Lung (tissue), 12 donors: ENCODE measurements around the gene KLHL7. TPM values are rescaled to one million over a fixed set of nuclear protein-coding genes. Genes with fewer than 3 reads are reported as not detected.
A peak's percentile ranks its signal among the peaks of the same experiment; 100 is the strongest.

ENCODE experiments used
- ATAC-seq: fragments of 200-7000 bp; cut with Tn5 transposase; one replicate; pipeline ENCODE4 v1.9.1; 2020; ENCODE audit warnings: moderate number of reproducible peaks; ENCODE audit not compliant: insufficient read depth, low FRiP score
- DNase-seq, 3 donors: peaks; one replicate each; pipeline ENCODE4 v3.0.0-alpha.2; 2013 to 2017
- H3K27ac ChIP-seq, 2 donors: one replicate each; pipeline ENCODE4 v1.5.1; 2013; ENCODE audit warnings: mild to moderate bottlenecking in 2 of 2, moderate library complexity in 2 of 2, control low read depth in 1 of 2, inconsistent platforms in 1 of 2, low read depth in 1 of 2, low read length in 1 of 2
- H3K27me3 ChIP-seq, 3 donors: one replicate each; pipeline ENCODE4 v1.5.1; 2013; ENCODE audit warnings: low read length in 2 of 3; ENCODE audit not compliant: control insufficient read depth in 3 of 3, insufficient read depth in 3 of 3
- H3K36me3 ChIP-seq, 4 donors: one replicate each; pipeline ENCODE4 v1.5.1; 2013; ENCODE audit warnings: low read length in 4 of 4, mild to moderate bottlenecking in 1 of 4, moderate library complexity in 1 of 4; ENCODE audit not compliant: control insufficient read depth in 4 of 4, insufficient read depth in 4 of 4
- H3K4me1 ChIP-seq, 5 donors: one replicate each; pipeline ENCODE4 v1.5.1; 2013; ENCODE audit warnings: low read length in 5 of 5, mild to moderate bottlenecking in 2 of 5, moderate library complexity in 1 of 5; ENCODE audit not compliant: control insufficient read depth in 5 of 5, insufficient read depth in 5 of 5
- H3K4me3 ChIP-seq: one replicate; pipeline ENCODE4 v1.5.1; 2013; ENCODE audit warnings: mild to moderate bottlenecking, control low read depth, moderate library complexity
- H3K9ac ChIP-seq, 2 donors: one replicate each; pipeline ENCODE4 v1.5.1; 2013; ENCODE audit warnings: low read length in 2 of 2, control low read depth in 1 of 2; ENCODE audit not compliant: insufficient read depth in 1 of 2
- H3K9me3 ChIP-seq, 4 donors: one replicate each; pipeline ENCODE4 v1.5.1; 2013; ENCODE audit warnings: low read length in 3 of 4, mild to moderate bottlenecking in 1 of 4, moderate library complexity in 1 of 4; ENCODE audit not compliant: control insufficient read depth in 4 of 4, insufficient read depth in 3 of 4
- CTCF ChIP-seq: IDR thresholded peaks from 2 replicates; pipeline ENCODE4 v1.5.1; 2012; ENCODE audit warnings: mild to moderate bottlenecking; ENCODE audit errors: control extremely low read depth, extremely low read depth
- WGBS, 2 donors: extraction: QIAGEN DNeasy Blood & Tissue Kit; methylation state at CpG; one replicate each; pipeline ENCODE4 v1.1.7; 2013; 5-methylcytosine and 5-hydroxymethylcytosine counted together
- polyA plus RNA-seq, 2 donors: library from polyadenylated mRNA; stranded (reverse); fragments of 200-250 nt; gene quantifications; one replicate each; pipeline ENCODE4 v1.2.1, GENCODE V29; 2013
- total RNA-seq, 2 donors: library from RNA; depleted of rRNA in 1 of 2; stranded (reverse); fragments of >200 nt in 1 of 2; gene quantifications; one replicate each; pipeline ENCODE4 v1.2.1, GENCODE V29; 2014 to 2021
- donor health status: control.
- donor health status: control.
- donor health status: Bipolar disorder and iron deficiency.
- donor health status: healthy.
- donor health status: DM: yes; HTN: yes; CAD: no.

KLHL7 gene
- total and polyA plus RNA-seq, 4 donors = 11.5 to 38.1 (median 17.6) TPM

DNA sequence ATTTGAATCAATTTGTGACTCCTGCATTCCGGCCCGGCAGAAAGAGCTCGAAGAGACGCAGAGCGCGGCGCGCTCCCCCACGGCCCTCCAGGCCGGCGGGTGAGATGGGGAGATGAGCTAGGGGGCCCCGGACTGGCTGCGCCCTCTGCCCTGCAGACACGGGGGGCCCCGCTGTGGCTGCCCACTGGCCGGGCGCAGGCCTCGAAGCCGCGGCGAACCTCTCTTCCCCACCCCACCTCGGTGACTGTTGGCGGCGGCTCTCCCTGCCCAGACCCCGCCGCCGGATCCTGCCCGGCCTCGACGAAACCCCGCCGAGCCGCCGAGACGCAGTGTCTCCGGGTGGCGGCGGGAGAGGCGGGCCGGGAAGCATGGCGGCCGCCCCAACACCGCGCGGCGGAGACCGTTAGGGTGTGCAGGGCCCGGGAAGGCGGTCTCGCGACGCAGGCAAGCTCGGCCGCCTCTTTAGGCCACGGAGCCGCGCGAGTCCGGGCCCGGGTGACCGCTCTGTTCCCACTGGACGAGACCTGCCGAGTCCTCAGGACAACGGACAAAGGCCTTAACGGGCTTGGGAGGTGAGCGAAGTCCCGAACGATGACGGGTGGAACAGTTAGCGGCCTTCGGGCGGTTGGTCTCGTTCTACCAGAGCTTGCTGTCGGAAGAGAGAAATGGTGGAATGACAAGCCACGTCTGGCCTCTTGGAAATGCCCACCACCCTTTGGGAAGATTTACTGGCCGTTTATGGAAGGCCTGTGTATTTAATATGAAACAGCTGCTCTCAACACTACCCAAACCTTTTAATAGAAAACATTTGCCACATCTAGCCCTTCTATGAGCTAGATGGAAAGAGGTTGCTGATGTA, 100.6 kb downstream of the KLHL7 start:
- H3K4me3 ChIP-seq = peak overlapping the region; percentile 22
- peaks cover 0 to 2% (median 0%) of the 10 kb centered on the region in 3 donors for H3K27me3 ChIP-seq
- peak overlapping the region; percentile 14 to 60 for H3K27ac ChIP-seq
- ATAC-seq (peak; percentile 58), DNase-seq (peak; percentile 37 to 63 (median 46))
- no peak overlapping the region for H3K9ac ChIP-seq
- no peak for TF ChIP-seq CTCF
- peaks cover 2 to 6% (median 3%) of the 10 kb centered on the region in 4 donors for H3K36me3 ChIP-seq
- no peaks in the 10 kb centered on the region for H3K4me1 ChIP-seq
- 18 to 25% methylated on average over 73 to 76 of the region's 76 CpGs for WGBS, 2 donors
- H3K9me3 ChIP-seq = peaks cover 0 to 2% (median 0%) of the 10 kb centered on the region in 4 donors

GRCh38 chr7:23207021-23207420, 101.4 kb downstream of the KLHL7 start:
- no peaks in the 10 kb centered on the region for H3K4me1 ChIP-seq
- ATAC-seq (no peak), DNase-seq (no peak)
- no peaks in the 10 kb centered on the region for H3K36me3 ChIP-seq
- peaks cover 0 to 2% (median 0%) of the 10 kb centered on the region in 4 donors for H3K9me3 ChIP-seq
- H3K9ac ChIP-seq = no peak overlapping the region
- no peak overlapping the region for H3K4me3 ChIP-seq
- TF ChIP-seq CTCF = no peak
- peaks cover 0 to 2% (median 0%) of the 10 kb centered on the region in 3 donors for H3K27me3 ChIP-seq
- no peak overlapping the region for H3K27ac ChIP-seq
- 47 to 76% methylated on average over 2 of the region's 2 CpGs for WGBS, 2 donors

DNA sequence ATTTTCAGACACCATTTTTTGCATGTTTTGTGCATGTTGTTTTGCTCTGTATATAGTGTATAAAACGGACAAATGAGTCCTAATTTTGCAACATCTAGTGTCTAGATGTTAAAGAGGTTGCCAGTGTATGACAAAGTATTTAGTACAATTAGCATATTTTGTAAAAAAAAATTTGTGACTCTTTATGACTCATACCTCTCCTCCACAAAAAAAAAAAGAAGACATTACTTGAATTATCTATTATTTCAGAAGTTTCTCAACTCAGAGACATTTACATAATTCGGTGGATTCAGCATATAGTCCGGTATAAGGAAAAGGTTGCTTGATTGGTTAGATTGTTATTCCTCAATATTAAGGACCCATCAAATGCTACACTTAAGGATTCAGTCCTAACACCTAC, 102.3 kb downstream of the KLHL7 start:
- no peak for TF ChIP-seq CTCF
- 53 to 70% methylated on average over 3 of the region's 3 CpGs for WGBS, 2 donors
- H3K4me3 ChIP-seq = no peak overlapping the region
- ATAC-seq (no peak), DNase-seq (no peak)
- H3K36me3 ChIP-seq = no peaks in the 10 kb centered on the region
- no peak overlapping the region for H3K9ac ChIP-seq
- H3K9me3 ChIP-seq = peaks cover 0 to 2% (median 0%) of the 10 kb centered on the region in 4 donors
- H3K27me3 ChIP-seq = peaks cover 0 to 2% (median 0%) of the 10 kb centered on the region in 3 donors
- no peak overlapping the region for H3K27ac ChIP-seq
- no peaks in the 10 kb centered on the region for H3K4me1 ChIP-seq
